SK-MEL-5 (cell line): Measurements from ENCODE around the gene PPIP5K1. TPM values are rescaled to one million over a fixed set of nuclear protein-coding genes. Genes with fewer than 3 reads are reported as not detected.
A peak's percentile ranks its signal among the peaks of the same experiment; 100 is the strongest.

Experiments used
- DNase-seq: peaks from one replicate; pipeline ENCODE4 v3.0.0-alpha.2; 2016; ENCODE audit warnings: low read depth, low spot score
- in situ Hi-C: cut with HindIII; loops from 2 replicates; pipeline ENCODE4 v1.10.0; 2016; ENCODE audit warnings: low sequenced_read_pairs, high pct_unique_total_duplicates, low pct_unique_long_range_greater_than_20kb
- total RNA-seq: library from RNA; depleted of rRNA; stranded (reverse); fragments of >200 nt; shearing (Covaris generic); gene quantifications from 2 replicates; pipeline ENCODE4 v1.2.3, GENCODE V29; 2014

The PPIP5K1 gene
- total RNA-seq, 1 experiment from 2014 or later = 14.8 TPM

DNA sequence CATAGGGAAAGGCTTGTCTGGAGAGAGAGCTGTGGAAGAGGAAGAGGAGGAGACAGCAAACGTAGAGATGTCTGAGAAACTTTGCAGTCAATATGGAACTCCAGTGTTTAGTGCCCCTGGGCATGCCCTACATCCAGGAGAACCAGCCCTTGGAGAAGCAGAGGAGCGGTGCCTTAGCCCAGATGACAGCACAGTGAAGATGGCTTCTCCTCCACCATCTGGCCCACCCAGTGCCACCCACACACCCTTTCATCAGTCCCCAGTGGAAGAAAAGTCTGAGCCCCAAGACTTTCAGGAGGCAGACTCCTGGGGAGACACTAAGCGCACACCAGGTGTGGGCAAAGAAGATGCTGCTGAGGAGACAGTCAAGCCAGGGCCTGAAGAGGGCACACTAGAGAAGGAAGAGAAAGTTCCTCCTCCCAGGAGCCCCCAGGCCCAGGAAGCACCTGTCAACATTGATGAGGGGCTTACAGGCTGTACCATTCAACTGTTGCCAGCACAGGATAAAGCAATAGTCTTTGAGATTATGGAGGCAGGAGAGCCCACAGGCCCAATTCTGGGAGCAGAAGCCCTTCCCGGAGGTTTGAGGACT, 65.7 kb downstream of the PPIP5K1 start:
- no peak for DNase-seq
- in situ Hi-C loops = no loop called here

DNA sequence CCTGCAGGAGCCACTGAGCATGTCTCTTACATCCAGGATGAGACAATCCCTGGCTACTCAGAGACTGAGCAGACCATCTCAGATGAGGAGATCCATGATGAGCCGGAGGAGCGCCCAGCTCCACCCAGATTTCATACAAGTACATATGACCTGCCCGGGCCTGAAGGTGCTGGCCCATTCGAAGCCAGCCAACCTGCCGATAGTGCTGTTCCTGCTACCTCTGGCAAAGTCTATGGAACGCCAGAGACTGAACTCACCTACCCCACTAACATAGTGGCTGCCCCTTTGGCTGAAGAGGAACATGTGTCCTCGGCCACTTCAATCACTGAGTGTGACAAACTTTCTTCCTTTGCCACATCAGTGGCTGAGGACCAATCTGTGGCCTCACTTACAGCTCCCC, 66.4 kb downstream of the PPIP5K1 start:
- no peak for DNase-seq
- in situ Hi-C loops = no loop called here

DNA sequence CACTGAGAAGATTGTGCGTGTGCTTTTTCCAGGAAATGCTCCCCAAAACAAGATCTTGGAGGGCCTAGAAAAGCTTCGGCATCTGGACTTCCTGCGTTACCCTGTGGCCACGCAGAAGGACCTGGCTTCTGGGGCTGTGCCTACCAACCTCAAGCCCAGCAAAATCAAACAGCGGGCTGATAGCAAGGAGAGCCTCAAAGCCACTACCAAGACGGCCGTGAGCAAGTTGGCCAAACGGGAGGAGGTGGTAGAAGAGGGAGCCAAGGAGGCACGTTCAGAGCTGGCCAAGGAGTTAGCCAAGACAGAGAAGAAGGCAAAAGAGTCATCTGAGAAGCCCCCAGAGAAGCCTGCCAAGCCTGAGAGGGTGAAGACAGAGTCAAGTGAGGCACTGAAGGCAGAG, 67.8 kb downstream of the PPIP5K1 start:
- in situ Hi-C loops = no loop called here
- no peak for DNase-seq

DNA sequence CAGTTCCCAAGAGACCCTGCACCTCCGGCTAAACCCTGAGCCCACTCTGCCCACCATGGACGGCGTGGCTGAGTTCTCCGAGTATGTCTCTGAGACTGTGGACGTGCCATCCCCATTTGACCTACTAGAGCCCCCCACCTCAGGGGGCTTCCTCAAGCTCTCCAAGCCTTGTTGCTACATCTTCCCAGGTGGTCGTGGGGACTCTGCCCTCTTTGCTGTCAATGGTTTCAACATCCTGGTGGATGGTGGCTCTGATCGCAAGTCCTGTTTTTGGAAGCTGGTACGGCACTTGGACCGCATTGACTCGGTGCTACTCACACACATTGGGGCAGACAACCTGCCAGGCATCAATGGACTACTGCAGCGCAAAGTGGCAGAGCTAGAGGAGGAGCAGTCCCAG, 68.6 kb downstream of the PPIP5K1 start:
- in situ Hi-C loops = no loop called here
- DNase-seq = no peak

DNA sequence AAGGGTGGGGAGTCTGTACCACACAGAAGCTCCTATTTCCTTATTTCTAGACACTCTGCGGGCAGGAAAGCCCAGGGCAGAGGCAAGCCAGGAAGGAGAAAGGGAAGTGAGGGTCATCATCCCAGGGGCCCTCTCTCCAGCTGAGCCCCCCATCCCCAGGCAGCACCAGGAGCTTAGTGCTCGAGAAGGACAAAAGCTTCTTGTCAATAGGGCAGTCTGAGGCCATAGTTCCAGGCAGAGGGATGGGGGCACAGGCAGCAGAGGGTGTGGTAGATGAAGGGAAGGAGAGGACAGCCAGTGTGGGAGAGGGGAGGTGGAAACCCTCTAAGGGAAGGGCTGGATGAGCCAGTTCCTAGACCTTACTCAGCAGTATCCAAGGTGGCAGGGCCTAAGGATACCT, 69.9 kb downstream of the PPIP5K1 start:
- no peak for DNase-seq
- in situ Hi-C loops = no loop called here

DNA sequence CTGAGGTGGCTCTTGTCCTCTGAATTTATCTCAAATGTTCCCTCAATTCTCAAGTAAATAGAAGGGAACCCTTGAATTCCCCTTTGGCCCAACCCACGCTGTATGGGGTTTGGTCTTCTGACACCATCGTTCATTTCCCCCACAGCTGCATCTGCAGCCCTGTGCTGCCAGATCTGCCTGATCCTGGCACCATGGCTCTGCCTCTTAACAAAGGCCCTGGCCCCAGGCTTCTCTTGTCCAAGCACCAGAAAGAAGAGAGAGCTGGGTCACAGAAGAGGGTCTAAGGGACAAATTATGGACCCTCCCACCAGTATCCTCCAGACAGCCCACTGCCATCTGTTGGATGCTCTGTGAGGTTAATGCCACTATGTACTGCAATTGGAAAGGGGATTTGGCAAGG, 70.8 kb downstream of the PPIP5K1 start:
- in situ Hi-C loops = no loop called here
- DNase-seq = no peak

DNA sequence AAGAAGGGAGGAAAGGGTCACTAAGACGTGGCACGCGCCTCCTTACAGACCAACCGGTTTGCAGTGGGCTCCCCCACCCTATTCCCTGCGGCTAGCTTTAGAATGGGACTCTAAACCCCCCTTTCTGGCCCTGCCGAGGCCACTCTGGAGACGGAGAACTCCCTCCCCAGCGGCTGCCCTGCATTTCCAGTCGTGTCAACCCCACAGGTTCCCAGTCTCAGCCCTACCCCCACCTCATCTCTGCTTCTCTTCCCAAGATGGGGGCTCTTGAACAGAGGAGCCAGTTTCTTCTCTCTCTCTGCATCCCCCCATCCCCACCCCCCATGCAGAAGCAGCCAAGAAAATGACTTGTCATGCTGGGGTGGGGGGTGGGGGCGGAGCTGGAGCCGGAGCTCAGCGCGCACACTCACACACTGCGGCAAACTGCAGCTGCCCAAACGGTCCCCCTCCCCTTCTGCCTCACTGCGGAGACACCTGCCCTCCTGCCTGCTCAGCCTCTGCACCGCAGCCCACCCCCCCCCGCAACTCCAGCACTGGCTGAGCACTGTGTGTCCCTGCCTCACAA, 71.7 kb downstream of the PPIP5K1 start:
- in situ Hi-C loops = no loop called here
- DNase-seq = no peak

DNA sequence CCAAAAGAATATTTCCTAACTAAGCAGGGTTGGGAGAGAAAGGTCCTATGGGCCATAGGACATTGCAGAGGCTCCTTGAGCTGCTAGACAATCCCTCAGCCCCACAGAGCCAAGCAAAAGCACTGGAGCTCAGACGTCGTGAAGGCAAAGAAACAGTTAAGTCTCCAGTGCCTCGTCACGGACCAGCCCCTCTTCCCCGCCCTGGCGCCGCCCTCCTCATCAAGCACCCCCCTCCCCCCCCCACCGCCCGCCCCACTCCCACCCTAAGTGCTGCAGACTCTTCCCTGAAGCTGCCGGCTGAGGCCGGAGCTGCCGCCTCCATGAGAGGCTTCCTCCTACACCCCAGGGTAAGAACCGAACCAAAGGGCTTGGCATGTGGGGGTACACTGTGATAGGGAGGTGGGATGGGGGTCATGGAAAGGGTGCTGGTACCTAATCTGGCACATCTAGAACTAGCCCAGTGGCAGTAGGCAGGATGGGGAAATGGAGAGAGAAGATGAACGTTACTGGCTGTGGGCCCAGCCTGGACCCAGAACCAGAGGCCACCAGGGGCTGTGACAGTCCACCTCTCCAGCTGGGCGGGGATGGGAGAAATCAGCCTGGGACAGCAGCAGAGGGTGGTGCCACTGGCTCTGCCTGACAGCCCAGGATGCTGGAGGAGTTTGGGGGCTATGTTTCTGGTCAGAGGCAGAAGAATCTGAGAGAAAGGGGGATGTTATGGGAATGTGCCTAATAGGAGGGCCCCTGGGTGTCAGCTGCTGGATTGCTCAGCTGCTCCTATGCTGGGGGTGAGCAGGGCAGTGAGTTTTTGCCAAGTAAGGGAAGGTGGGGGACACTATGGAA, 72.4 kb downstream of the PPIP5K1 start, which contains the start of gene MAP1A:
TSS of gene MAP1A (plus strand) at position 255 of the 843 bp plus-strand sequence. CDS start 3,866 bp downstream, outside the sequence.
- no peak for DNase-seq
- in situ Hi-C loops = no loop called here

DNA sequence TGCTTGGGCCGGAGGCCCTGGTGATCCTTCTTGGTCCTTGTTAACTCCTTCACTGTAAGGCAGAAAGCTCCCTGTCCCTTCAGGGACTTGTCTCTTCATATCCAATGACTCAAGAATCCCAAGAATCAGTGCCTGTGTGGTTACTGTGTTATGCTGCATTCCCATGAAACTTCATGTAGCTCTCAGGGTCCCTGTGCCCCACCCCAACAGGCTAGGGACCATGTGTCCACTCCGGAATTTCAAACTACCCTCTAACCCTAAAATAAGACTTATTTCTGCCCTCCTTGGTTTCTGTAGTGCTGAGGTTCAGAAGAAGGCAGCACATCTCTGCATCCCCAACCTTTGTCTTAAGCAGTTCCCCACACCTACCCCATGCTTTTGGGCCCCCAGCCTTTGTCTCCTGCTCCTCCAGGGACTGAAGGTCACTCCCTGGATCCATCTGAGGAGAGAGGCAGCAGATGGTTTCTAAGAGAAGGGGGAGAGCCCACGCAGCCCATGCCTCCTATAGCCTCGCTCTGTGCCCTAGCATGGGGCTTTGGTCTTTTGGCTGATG, 73.1 kb downstream of the PPIP5K1 start:
- in situ Hi-C loops = no loop called here
- no peak for DNase-seq

DNA sequence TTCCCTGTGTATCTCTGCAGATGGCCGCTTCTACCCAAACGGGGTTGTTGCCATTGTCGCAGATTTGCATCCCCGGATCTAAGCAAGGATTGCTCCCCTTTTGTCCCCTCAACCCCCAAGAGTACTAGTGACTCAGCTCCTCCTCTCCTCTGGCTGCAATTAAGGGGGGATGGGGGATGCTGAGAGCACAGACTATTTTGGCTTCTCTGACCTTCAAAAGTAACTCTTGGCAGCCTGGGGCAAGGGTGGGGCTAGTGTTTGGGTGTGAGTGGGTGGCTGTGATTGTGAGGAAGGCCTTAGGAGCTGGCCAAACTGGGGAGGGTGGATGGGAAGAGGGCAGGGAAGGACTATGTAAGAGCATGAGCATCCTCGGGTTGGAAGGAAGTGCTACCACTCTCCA, 73.8 kb downstream of the PPIP5K1 start:
- in situ Hi-C loops = no loop called here
- DNase-seq = no peak

DNA sequence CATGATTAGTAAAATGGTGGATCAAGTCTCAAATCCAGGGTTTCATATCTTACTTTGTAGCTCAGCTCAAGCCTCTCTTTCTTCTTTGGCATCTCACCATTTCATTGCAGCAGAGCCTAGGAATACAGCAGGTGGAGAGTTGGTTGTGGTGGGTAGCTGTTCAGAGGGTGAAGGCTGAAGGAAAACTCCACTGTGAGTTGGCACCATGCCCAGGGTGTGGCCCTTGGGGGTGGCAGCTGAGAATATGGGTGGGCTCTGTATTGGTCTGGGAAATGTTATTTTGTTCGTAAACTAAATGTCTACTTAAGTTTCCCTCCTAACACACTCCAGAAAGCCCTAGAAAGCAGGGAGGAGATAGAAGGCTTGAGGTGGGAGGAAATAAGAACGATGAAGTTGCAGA, 74.3 kb downstream of the PPIP5K1 start:
- DNase-seq = no peak
- in situ Hi-C loops = no loop called here

DNA sequence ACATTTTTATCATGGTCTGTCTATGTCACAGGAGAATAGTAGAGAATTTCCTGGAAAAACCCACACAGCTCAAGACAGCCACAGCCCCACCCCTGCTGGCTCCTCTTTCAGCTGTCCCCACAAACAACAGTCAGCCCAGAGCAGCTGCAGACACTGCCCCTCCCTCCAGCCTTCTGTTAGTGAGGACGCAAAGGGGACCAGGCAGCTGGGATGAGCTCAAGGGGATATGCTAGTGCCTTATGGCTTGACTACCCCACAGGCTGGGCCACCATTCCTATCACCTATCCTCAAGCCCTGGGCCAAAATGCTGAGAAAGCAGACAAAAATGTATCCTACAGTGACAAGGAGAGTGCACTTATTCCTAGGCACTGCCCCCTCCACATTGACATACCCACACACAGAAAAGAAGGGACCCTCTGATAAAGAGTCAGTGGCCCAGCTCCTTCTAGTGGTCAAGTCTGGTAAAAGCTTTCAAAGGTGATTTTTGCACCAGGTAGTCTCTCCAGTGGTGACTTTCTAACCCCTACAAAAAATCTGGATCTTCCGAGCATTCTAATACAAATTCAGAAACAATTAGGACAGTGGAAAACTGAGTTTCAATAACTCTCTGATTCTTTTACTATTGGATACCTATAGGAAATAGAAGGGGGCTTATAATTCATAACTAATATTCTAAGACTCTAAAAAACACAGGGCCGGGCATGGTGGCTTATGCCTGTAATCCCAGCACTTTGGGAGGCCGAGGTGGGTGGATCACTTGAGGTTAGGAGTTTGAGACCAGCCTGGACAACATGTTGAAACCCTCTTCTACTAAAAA, 75.6 kb downstream of the PPIP5K1 start:
- in situ Hi-C loops = no loop called here
- DNase-seq = peak; percentile 60

DNA sequence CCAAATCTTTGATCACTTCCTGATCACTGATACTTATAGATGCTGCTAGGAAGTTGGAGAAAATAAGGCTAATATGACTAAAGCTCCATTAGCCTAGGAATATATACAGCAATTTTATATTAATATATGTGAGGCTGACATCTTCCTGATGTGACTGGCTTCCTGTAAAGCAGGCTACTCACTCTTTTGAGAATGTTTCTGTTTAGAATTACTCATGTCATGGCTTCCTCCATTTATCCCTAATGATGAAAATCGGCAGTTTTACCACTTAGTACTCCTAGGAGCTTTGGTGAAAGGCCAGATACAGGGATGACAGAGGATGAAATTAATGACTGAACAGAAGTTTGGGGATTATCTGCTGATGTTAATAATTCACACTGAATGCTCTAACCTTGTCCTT, 76.5 kb downstream of the PPIP5K1 start:
- in situ Hi-C loops = no loop called here
- DNase-seq = no peak

DNA sequence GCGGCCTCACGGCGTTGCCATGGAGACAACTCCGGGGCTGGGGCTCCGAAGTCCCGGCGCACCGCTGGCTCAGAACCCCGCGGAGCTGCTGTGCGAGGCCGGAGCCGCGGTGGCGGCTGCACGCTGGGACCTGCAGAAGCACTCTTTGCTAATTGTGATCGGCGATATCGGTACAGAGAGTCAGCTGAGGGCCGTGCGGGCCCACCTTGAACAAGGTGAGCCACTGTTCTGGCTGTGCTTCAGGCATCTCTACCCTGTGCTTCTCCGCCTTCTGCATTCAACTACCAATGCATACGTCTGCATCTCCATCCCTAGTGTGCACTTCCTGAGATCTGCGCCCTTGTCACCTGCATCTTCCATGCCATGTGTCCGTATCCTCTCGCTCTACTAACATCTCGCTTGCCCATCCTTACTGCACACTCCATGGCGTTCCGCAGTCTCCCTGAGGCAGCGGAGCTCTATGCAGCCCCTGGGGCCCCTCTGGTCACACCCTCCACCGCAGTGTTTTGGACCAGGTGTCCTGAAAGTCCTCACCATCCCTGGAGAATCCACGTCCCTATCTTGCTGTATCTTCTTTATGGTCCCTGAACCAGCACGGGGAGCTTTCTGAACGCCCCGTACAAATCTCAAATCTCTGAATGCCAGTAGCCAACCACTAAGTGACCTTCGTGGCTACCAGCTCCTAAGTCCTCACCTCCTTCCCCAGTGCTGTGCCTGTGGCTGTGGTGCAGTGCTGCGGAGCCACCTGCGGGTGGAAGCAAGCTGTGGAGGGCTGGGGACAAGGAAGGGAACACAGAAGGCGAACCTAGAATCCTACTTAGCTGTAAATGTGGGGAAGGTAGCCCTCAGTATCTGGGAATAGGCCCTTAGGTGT, 78.8 kb downstream of the PPIP5K1 start:
- in situ Hi-C loops = no loop called here
- peak; percentile 55 for DNase-seq

DNA sequence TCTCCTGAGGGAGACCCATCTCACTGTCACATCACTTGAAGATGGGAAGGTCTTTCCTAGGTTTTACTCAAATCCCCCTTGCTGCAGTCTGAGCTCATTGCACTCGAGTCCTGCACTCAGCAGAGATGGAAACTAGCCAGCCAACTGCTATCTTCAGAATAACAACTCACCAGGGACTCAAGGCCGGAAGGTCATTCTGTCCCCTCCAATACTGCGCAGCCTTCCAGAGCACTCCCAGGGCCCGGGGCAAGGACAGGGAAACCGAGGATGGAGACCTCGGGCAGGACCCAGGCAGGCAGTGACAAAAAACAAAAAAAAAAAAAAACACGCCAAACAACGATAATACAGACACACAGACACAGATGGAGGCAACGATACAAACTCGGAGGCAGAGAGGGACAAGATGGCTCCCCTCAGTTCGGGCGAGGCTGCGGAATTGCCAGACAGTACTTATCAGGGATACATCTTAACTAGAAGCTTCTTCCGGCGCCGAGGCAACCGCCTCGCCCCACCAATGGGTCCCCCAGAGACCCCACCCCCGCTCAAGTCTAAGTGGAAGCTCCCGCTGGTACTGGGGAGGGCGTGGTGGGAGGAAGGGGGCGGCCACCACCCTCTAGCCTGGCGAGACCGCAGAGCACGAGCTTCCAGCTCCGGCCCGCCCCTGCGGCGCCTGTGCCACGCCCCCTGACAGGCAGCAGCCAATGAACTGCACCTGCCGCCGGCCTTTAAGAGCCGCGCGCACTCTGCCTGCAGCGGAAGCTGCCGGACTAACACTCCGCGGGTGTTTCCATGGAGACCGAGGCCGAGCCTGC, 79.6 kb downstream of the PPIP5K1 start:
- in situ Hi-C loops = no loop called here
- DNase-seq = peak; percentile 97

DNA sequence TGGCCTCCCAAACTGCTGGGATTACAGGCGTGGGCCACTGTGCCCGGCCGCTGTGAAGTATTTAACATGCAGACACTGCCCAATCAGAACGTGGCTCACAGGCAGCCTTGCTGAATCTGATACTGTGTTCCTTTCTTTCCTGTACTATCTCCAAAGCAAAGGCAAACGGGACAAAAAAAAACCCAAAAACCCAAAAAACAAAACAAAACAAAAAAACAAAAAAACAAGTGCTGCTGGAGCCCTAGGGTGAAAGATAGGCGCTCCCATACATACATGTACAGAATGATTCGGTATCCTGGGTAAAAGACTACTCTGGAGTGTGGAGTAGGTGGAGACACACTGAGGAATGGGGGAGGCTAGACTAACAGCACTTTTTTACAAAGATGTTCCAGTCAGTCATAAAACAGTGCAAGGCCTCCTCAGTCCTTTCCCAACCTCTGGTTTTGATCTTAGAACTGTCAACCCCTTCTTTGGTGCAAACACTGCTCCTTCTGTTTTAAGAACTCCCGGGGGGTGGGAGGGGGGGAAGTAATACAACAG, 80.3 kb downstream of the PPIP5K1 start:
- in situ Hi-C loops = no loop called here

More for the DNA sequence above, 80.3 kb downstream of the PPIP5K1 start:
- DNase-seq = peak; percentile 91
